HTR-8/SVneo (cell line): Measurements from ENCODE around the gene GREB1.

Source experiments
- DNase-seq: peaks from one replicate; pipeline ENCODE4 v3.0.0; 2011; ENCODE audit warnings: low spot score, mixed read lengths; ENCODE audit not compliant: insufficient read length
- FAIRE-seq: peaks from 2 replicates; lab custom pipeline; 2011; peaks lifted over from hg19 to GRCh38; lab: Jason Lieb, UNC

Gene GREB1

DNA sequence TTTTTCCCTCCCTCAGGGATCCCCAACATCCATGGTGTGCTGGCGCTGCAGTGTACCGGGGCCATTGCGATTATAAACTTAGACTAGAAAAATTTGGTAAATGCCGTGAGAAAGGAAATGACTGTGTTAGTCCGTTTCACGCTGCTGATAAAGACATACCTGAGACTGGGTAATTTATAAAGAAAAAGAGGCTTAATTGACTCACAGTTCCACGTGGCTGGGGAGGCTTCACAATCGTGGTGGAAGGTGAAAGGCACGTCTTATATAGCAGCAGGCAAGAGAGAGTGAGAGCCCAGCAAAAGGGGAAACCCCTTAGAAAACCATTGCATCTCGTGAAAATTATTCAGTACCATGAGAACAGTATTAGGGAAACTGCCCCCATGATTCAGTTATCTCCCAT lies 91.8 kb downstream of the GREB1 start:
- DNase-seq (no peak), FAIRE-seq (no peak)

GRCh38 chr2:11628675-11629074 lies 94.8 kb downstream of the GREB1 start:
- FAIRE-seq (no peak), DNase-seq (no peak)

DNA sequence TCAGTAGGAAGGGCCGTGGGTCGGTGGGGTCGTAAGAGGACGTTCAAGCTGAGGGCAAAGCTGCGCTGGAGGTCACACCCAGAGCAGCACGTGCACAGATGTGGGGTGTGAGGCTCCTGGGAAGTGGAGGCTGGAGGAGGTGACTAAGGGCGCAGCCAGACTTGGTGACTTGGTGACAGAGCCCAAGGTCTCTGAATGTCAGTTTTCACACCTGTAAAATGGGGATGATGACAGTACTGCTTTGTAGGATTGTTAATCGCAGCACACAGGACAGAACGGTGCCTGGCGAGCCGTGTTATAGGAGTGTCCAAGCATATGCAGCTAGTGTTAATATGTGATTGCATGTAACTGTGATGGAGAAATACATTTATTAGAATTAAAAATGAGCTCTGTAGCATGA lies 95.4 kb downstream of the GREB1 start:
- no peak for DNase-seq
- no peak for FAIRE-seq

DNA sequence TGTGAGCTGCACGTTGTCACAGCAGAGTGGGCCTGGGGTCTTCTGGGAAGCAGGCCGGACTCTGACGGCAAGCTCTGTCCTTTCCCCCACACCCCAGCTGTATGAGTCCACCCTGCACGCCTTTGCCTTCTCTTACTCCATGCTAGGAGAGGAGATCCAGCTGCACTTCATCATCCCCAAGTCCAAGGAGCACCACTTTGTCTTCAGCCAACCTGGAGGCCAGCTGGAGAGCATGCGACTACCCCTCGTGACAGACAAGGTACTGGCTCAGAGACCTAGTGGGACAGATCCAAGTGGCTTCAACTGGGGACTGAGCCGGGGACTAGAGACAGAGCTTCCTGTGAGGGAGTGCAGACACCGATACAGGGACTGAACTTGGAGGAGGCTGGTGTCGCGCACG lies 96.0 kb downstream of the GREB1 start:
- FAIRE-seq (no peak), DNase-seq (no peak)

GRCh38 chr2:11630855-11631254 lies 97.0 kb downstream of the GREB1 start:
- DNase-seq = no peak
- no peak for FAIRE-seq

DNA sequence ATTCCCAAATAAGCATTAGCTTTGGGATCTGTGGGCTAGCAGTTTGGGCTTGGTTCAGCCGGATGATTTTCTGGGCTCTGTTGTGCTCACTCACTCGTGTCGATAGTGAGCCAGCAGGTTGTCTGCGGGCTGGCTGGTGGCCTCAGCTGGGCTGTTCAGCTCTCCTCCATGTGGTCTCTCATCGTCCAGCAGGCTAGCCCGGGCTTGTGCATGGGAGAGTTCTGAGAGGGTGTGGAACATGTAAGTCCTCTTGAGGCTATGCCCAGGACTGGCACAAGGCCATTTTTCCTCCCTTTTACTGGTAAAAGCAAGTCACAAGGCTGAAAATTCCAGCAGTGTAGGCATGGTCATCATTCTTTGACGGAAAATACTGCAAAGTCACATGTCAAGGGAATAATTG lies 97.6 kb downstream of the GREB1 start:
- DNase-seq (no peak), FAIRE-seq (no peak)

DNA sequence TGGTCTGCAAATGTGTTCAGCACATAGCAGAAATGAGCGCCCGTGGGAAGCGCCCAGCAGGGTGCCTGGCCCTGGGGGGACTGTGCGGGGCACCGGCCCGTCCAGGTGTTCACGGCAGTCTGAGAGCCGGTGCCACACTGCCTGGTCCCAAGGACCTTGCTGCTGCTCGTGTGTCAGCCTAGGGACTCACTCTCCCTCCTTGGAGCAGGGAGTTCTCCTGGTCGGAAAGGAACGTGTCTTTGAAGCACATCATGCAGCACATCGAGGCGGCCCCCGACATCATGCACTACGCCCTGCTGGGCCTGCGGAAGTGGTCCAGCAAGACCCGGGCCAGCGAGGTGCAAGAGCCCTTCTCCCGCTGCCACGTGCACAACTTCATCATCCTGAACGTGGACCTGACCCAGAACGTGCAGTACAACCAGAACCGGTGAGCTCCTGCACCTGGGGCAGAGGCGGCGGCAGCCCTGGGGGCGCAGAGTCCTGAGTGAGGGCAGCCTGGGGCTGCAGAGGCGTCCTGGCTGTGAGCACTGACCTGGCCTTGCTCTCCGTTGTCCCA lies 100.2 kb downstream of the GREB1 start:
- FAIRE-seq = no peak

GRCh38 chr2:11634584-11634983 lies 100.7 kb downstream of the GREB1 start:
- no peak for FAIRE-seq
- DNase-seq = no peak

More for the DNA sequence above, 100.2 kb downstream of the GREB1 start:
- no peak for DNase-seq

- FAIRE-seq = no peak
Observed at GRCh38 chr2:11635141-11635540, 101.3 kb downstream of the GREB1 start.

DNA sequence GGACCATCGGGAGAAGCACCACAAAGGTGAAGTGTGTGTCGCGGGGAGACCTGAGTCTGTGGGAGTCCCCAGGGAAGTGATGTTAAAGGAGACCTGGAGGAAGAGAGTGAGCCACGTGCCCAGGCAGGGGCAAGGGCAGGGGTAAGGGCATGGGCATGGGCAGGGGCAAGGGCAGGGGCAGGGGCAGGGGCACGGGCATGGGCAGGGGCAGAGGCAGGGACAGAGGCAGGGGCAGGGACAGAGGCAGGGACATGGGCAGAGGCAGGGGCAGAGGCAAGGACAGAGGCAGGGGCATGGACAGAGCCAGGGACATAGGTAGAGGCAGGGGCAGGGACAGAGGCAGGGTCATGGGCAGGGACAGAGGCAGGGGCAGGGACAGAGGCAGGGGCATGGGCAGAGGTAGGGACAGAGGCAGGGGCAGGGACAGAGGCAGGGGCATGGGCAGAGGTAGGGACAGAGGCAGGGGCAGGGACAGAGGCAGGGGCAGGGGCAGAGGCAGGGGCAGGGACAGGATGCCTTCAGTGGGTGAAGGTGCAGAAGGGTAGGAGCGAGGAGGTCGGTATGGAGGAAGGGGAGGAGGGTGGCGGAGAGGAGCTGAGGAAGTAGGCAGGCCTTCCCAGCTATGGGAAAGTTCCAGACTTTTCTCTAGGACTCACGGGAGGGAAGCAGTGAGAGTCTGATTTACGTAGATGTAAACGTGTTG lies 102.9 kb downstream of the GREB1 start:
- DNase-seq (no peak), FAIRE-seq (no peak)

More at GRCh38 chr2:11635141-11635540, 101.3 kb downstream of the GREB1 start:
- DNase-seq = no peak

- DNase-seq (no peak), FAIRE-seq (no peak)
Observed at GRCh38 chr2:11637546-11637945, 103.7 kb downstream of the GREB1 start.

DNA sequence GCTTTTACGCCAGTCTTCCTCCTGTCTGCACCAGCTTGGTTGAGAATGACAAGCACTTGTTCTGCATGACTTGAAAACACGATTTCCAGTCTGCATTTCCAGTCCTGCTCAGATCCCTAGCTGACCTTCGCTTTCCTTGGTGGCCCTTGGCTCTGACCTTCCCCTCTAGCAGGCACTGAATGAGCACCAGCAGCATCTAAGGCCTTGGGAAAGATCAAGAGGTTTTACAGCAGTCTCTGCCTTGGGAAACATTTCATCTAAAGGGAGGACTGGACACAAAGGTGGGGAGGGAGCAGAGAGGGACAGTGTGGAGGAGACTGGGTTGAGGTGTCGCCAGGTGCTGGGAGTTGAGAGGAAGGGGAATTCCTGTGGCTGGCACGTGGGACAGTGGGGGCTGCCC lies 105.7 kb downstream of the GREB1 start:
- FAIRE-seq = no peak

DNA sequence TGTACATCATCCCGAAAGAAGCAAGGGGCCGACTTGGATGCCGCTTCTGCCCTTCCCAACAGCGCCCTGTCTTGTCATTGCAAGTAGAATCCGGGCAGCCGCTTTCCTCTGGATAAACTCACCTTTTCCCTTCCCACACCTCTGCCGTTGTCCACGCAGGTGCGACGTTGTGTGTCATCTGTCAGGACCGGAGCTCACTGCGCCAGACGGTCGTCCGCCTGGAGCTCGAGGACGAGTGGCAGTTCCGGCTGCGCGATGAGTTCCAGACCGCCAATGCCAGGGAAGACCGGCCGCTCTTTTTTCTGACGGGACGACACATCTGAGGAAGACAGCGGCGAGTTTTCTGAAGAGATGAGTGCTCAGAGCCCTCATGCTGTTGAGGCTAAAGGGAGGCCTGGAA lies 106.3 kb downstream of the GREB1 start:
- no peak for FAIRE-seq
- no peak for DNase-seq

More for the DNA sequence above, 105.7 kb downstream of the GREB1 start:
- DNase-seq = no peak

GRCh38 chr2:11642972-11643371 lies 109.1 kb downstream of the GREB1 start:
- DNase-seq (no peak), FAIRE-seq (no peak)

DNA sequence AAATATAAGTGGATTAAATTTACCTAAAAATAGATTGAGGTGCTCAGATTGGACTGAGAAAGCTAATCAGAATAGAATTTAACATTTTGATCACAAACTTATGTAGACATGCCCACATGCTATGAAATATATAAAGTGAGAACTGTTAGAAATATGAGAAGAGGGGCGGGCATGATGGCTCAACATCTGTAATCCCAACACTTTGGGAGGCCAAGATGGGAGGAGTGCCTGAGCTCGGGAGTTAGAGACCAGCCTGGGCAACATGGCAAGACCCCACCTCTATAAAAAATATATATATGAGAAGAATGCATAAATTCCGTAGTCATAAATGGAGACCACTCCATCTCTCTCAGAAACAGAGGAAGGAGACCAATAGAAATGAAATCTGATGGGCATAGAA lies 110.4 kb downstream of the GREB1 start:
- FAIRE-seq (no peak), DNase-seq (no peak)

- DNase-seq = no peak
- no peak for FAIRE-seq
Observed at GRCh38 chr2:11646530-11646929, 112.7 kb downstream of the GREB1 start.

DNA sequence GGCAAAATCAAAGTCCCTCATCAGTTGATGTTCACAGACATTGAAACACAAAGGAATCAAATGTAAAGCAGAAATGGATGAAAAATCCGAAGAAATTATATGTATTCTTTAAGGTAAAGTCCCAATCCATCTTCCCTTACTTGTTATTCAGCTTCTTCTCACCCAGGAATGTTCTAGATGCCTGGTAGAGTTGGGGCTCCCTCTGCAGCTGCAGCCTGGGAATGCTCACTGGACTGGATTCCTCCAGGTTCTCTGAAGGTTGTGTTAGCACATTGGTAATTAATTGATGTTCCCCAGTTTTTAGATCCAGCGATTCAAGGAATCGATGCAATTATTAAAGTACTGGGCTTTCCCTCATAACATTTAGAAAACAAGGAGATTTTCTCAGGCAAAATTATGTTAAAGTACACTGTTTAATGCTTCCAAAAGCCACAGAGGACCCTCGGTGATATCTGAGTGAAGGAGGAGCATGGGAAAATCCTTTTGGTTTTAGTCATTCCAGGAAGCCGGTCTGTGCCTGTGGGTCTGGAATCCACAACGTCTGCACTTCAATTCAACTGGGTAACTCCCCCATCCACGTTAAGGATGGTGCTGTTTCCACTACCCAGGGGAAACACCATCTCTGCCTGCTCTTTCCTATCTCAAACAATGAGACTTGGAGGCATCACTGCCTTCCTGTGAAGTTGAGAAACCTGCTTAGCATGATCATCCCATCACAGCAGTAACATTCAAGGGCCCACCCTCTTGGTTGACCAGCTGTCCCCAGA lies 114.2 kb downstream of the GREB1 start:
- DNase-seq = peak; percentile 26
- no peak for FAIRE-seq

GRCh38 chr2:11649093-11649492 lies 115.2 kb downstream of the GREB1 start:
- DNase-seq = no peak

DNA sequence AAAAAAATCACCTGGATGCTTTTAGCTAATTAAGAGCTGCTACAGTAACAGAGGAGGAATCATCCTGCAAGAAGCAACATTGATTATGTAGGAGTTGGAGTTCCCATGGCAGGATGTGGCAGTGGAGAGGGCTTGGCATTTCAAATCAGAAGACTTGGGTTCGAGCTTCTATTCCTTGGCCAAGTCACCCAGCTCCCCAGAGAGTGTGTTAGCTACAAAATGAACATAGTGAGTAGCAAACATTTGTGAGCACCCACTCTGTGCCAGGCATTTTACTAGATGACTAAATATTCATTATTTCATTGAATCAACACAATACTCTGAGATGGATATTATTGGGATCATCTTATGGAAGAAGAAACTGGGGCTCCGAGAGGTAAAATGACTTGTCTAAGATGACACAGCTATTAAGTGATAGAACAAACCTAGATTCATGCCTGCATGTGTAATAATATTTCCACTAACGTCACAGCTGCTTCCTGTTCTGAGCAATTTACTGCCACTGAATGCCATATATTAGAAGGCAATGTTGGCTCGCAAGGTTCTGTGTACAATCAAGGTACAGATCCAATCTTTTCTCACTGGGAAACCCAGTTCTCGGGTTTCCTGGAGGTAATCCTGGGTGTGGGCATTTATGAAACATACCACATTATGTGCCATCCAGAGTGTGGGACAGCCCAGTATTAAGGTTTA lies 118.2 kb downstream of the GREB1 start:
- FAIRE-seq (no peak), DNase-seq (no peak)

More at GRCh38 chr2:11649093-11649492, 115.2 kb downstream of the GREB1 start:
- FAIRE-seq = no peak

GRCh38 chr2:11652553-11652952 lies 118.7 kb downstream of the GREB1 start:
- DNase-seq = no peak
- no peak for FAIRE-seq

GRCh38 chr2:11655495-11655894 lies 121.7 kb downstream of the GREB1 start:
- FAIRE-seq = no peak
- DNase-seq = no peak
